ENCODE data around the gene BICDL2.

The BICDL2 gene

DNA sequence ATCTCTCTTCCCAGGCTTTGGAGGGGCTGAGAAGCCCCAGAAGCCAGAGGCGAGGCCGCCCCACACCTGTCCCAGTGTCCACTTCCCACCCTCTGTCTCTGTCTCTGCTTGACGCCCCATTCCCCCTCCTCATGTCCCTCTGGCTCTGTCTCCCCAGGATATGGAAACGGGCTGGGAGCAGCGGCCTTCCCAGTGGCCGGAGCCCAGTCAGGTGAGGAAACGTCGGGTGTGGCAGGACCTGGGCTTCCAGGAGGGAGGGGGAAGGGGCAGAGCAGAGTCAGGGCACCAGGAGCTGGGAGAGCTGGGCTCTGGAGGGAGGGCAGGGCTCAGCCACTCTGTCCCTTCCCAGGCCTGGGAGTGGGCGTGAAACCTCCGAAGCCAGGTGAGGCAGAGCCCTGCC, 45.9 kb downstream of the BICDL2 start:
- no peak overlapping the region for H3K4me2 ChIP-seq
- H3K4me1 ChIP-seq, result peaks cover 9% of the 10 kb centered on the region; the same call in 1 of the 2 replicates
- no peaks in the 10 kb centered on the region for H4K20me1 ChIP-seq
- no peak overlapping the region for H3K27ac ChIP-seq
- no peaks in the 10 kb centered on the region for H3K9me3 ChIP-seq
- H3K27me3 ChIP-seq, result peaks cover 21% of the 10 kb centered on the region
- TF ChIP-seq Cebpa-rat (IDR thresholded peaks at IDR 0.05), result no peak
- H3K4me3 ChIP-seq, result no peak overlapping the region
- H3K36me3 ChIP-seq, result no peaks in the 10 kb centered on the region
- H3K9ac ChIP-seq, result no peak overlapping the region

DNA sequence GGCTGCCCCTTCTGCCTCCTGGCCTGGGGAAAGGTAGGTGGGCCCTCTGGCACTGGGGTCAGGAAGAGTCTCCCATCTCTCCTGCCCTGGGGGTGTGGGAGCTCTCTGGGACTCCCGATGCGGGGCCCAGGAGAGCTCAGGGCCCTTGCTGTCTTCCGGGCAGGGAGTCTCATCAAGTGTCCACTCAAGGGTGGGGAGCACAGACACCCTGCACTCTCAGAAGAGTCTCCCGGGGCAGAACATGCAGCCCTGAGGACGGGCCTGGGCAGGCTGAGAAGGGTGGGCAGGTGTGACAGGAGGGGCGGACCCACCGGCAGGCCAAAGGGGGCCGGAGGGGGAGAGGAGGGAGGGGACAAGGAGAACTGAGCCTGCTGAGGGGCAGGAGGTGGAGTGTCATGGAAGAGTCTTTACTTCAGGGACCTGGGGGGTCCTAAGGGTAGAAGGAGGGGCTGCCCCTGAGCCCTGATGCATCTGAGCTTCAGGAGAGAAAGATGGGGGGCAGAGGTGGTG, 48.1 kb downstream of the BICDL2 start:
- H3K9me3 ChIP-seq, result no peaks in the 10 kb centered on the region
- peaks cover 18% of the 10 kb centered on the region for H3K27me3 ChIP-seq
- H3K27ac ChIP-seq, result no peak overlapping the region
- no peak for TF ChIP-seq Cebpa-rat (IDR thresholded peaks at IDR 0.05)
- no peak overlapping the region for H3K9ac ChIP-seq
- no peaks in the 10 kb centered on the region for H4K20me1 ChIP-seq
- peaks cover 17% of the 10 kb centered on the region for H3K4me1 ChIP-seq
- no peak overlapping the region for H3K4me3 ChIP-seq
- H3K4me2 ChIP-seq, result no peak overlapping the region
- no peaks in the 10 kb centered on the region for H3K36me3 ChIP-seq

DNA sequence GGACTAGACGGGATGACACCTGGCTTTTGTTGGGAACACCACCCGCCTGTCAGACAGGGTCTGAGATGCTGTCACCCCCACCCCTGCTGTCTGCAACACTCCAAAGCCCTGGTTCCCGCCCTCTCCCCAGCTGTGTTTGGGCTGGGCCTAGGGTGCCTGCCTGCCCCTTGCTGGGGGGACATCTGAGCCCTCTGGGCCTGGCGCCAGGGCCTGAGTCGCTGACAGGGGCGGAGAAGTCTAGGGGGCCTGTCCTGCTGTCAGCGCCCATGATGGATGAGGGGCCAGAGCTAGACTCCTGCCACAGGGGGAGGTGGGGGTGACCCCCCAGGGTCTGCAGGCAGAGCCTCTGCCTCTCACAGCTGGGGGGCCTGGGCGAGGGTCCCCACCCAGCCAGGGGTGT, 48.9 kb downstream of the BICDL2 start:
- no peak for TF ChIP-seq Cebpa-rat (IDR thresholded peaks at IDR 0.05)
- H3K27me3 ChIP-seq, result peaks cover 18% of the 10 kb centered on the region
- H3K27ac ChIP-seq, result no peak overlapping the region
- H4K20me1 ChIP-seq, result no peaks in the 10 kb centered on the region
- no peak overlapping the region for H3K4me2 ChIP-seq
- H3K9me3 ChIP-seq, result no peaks in the 10 kb centered on the region
- no peak overlapping the region for H3K4me3 ChIP-seq
- peaks cover 25% of the 10 kb centered on the region for H3K4me1 ChIP-seq
- H3K36me3 ChIP-seq, result no peaks in the 10 kb centered on the region
- no peak overlapping the region for H3K9ac ChIP-seq

DNA sequence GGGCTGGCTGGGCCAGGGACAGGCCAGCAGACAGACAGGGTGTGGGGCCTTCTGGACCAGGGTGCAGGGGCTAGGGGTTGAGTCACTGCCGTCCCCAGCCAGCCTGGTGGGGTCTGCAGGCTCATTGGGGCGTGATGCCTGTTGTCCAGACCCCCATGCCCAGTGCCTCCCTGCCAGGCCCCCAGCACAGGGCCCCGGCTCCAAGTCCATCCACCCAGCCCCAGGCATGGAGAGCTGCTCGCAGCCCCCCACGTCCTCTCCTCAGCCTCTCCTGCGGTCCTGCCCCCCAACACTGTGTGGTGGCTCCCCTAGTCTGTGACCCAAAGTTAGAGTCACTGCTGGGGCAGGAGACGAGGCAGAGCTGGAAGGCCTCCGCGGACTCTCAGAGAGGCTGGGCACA, 49.5 kb downstream of the BICDL2 start:
- H3K4me3 ChIP-seq, result no peak overlapping the region
- no peaks in the 10 kb centered on the region for H4K20me1 ChIP-seq
- no peak overlapping the region for H3K9ac ChIP-seq
- H3K36me3 ChIP-seq, result no peaks in the 10 kb centered on the region
- H3K9me3 ChIP-seq, result no peaks in the 10 kb centered on the region
- no peak overlapping the region for H3K27ac ChIP-seq
- no peak for TF ChIP-seq Cebpa-rat (IDR thresholded peaks at IDR 0.05)
- H3K4me1 ChIP-seq, result peaks cover 31% of the 10 kb centered on the region
- H3K27me3 ChIP-seq, result peaks cover 18% of the 10 kb centered on the region
- no peak overlapping the region for H3K4me2 ChIP-seq

DNA sequence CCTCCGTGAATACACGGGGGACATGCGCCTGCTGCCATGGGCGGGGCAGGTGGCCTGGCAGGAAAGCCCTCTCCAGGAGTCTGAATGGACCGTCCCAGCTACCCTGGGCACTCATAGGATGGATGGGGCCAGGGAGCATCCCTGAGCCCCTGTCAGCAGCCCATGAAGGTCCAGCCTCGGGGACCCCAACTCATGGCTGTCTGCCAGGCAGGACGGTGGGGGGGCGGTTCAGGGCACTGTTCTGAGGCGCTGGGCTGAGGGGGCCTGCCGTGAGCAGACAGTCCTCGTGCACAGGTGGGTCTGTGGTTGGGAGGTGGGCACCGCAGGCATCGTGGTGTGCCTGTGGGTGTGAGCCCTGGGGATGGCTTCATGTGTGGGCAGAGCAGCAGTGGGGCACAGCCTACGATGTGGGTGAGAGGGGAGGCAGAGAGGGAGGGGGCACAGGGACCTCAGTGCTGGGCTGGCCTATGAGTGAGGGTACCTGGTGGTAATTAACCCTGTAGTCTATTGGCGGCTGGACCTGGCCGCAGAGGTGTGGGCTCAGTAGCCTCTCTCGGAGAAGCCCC, 50.0 kb downstream of the BICDL2 start:
- H3K4me3 ChIP-seq, result no peak overlapping the region
- peaks cover 18% of the 10 kb centered on the region for H3K27me3 ChIP-seq
- H3K9ac ChIP-seq, result no peak overlapping the region
- TF ChIP-seq Cebpa-rat (IDR thresholded peaks at IDR 0.05), result no peak
- H3K27ac ChIP-seq, result no peak overlapping the region
- no peak overlapping the region for H3K4me2 ChIP-seq
- H3K36me3 ChIP-seq, result no peaks in the 10 kb centered on the region
- no peaks in the 10 kb centered on the region for H3K9me3 ChIP-seq
- H4K20me1 ChIP-seq, result no peaks in the 10 kb centered on the region
- H3K4me1 ChIP-seq, result peaks cover 36% of the 10 kb centered on the region

DNA sequence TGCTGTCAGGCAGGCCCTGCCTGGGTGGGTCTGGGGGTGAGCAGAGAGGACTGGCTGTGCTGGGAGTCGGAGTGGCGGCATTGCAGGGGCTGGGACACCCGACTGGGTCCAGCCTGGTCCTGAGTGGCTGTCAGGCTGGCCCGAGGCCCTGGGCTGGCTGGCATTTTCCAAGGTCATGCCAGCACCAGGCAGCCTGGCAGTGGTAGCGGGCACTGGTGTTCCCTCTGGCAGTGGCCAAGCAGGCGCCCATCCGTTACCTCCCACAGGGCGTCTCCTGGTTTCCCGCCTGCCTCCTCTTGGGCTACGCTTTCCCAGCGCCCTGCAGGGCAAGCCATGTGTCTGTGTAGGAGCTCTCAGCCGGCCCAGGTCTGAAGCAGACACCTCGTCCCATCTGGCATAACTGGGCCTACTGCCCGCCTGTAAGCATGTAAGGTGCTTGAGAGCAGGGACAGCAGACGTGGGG, 50.8 kb downstream of the BICDL2 start:
- H4K20me1 ChIP-seq, result no peaks in the 10 kb centered on the region
- H3K4me2 ChIP-seq, result no peak overlapping the region
- H3K4me3 ChIP-seq, result no peak overlapping the region
- no peak overlapping the region for H3K9ac ChIP-seq
- peaks cover 44% of the 10 kb centered on the region for H3K4me1 ChIP-seq
- TF ChIP-seq Cebpa-rat (IDR thresholded peaks at IDR 0.05), result no peak
- no peak overlapping the region for H3K27ac ChIP-seq
- peaks cover 15% of the 10 kb centered on the region for H3K27me3 ChIP-seq
- no peaks in the 10 kb centered on the region for H3K9me3 ChIP-seq
- H3K36me3 ChIP-seq, result no peaks in the 10 kb centered on the region

DNA sequence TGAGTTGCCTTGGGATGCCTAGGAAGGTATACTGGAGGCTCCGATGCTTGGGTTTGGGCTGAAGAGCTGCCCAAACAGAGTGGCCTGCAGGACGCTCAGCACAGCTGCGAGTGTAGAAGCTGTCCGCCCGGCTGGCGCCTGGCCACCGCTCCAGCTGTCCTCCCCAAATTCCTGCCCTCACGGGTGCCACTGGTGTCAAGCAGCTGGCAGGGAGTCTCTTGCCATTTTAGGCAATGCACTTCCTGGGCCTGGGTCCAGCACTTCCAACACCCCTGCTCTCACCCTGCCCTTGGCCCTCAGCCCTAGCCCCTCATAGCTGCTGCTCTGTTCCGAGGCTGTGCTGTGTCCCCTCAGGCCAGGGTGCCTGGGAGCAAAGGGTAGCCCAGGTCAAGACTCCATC, 51.3 kb downstream of the BICDL2 start:
- H3K4me1 ChIP-seq, result peaks cover 47% of the 10 kb centered on the region
- TF ChIP-seq Cebpa-rat (IDR thresholded peaks at IDR 0.05), result no peak
- H3K36me3 ChIP-seq, result no peaks in the 10 kb centered on the region
- no peak overlapping the region for H3K4me2 ChIP-seq
- no peak overlapping the region for H3K9ac ChIP-seq
- H3K27me3 ChIP-seq, result peaks cover 10% of the 10 kb centered on the region; the same call in 1 of the 2 replicates
- H3K27ac ChIP-seq, result no peak overlapping the region
- no peaks in the 10 kb centered on the region for H3K9me3 ChIP-seq
- no peaks in the 10 kb centered on the region for H4K20me1 ChIP-seq
- no peak overlapping the region for H3K4me3 ChIP-seq

DNA sequence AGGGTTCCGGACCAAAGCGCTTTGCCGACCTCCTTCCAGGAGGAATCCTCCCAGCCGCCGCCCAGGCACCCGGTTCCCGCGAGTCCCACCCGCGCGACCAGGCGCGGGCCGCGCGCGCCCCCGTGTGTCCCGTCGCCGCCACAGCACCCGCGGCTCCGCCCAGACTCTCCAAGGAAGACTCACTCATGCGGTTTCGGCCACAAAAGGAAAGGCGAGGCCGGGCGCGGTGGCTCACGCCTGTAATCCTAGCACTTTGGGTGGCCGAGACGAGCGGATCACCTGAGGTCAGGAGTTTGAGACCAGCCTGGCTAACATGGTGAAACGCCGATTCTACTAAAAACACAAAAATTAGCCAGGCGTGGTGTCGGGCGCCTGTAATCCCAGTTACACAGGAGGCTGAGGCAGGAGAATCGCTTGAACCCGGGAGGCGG, 53.0 kb downstream of the BICDL2 start:
- Histone ChIP-seq H3K4me1 (peaks cover 59% of the 10 kb centered on the region), H3K27ac (peak overlapping the region; percentile 44; the same call in 1 of the 2 replicates), H3K4me3 (peak overlapping the region; percentile 53), H3K9me3 (no peaks in the 10 kb centered on the region), H4K20me1 (peaks cover 6% of the 10 kb centered on the region; the same call in 1 of the 2 replicates), H3K9ac (peak overlapping the region; percentile 49; the same call in 1 of the 2 replicates), H3K4me2 (peak overlapping the region; percentile 97), H3K36me3 (no peaks in the 10 kb centered on the region), H3K27me3 (no peaks in the 10 kb centered on the region)
- TF ChIP-seq Cebpa-rat (IDR thresholded peaks at IDR 0.05), result no peak

DNA sequence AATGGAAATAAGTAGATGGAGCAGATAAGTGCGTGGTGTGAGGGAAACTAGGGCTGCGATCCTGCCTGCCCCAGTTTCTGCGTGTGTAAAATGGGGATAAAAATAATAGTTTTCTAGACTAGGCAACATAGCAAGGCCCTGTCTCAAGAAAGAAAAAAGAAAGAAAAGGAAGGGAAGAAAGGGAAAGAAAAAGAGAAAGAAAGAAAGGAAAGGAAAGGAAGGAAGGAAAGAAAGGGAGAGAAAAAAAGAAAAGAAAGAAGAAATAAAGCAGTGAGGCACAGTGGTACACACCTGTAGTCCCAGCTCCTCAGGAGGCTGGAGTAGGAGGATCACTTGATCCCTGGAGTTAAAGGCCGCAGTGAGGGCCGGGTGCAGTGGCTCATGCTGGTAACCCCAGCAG, 54.3 kb downstream of the BICDL2 start:
- Histone ChIP-seq H3K4me3 (no peak overlapping the region), H3K27ac (no peak overlapping the region), H3K36me3 (peaks cover 10% of the 10 kb centered on the region; the same call in 1 of the 2 replicates), H4K20me1 (peaks cover 10% of the 10 kb centered on the region; the same call in 1 of the 2 replicates), H3K4me2 (peak overlapping the region; percentile 97), H3K9ac (no peak overlapping the region), H3K9me3 (no peaks in the 10 kb centered on the region), H3K27me3 (no peaks in the 10 kb centered on the region), H3K4me1 (peaks cover 72% of the 10 kb centered on the region)
- TF ChIP-seq Cebpa-rat (IDR thresholded peaks at IDR 0.05), result no peak

DNA sequence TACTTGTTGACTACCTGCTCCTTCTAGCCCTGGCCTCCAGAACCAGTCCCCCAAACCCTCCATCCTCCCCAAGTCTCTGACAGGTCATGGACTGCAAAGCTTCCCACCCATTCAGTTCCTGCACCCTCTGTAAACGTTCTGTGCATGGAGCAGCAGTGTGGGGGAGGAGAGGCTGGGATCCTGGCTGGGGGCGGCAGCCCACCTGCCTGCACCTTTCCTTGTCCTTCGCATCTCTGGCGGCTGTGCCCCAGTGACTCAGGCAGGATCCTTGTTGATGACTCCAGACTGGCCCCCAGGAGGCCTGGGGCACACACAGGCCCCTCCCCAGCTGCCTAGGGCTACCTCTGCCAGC, 54.9 kb downstream of the BICDL2 start:
- no peak overlapping the region for H3K27ac ChIP-seq

More for the DNA sequence above, 54.9 kb downstream of the BICDL2 start:
- Histone ChIP-seq H3K27me3 (no peaks in the 10 kb centered on the region), H3K4me2 (peak overlapping the region; percentile 97), H3K9ac (no peak overlapping the region; the same call in 1 of the 2 replicates), H3K4me3 (no peak overlapping the region), H3K36me3 (peaks cover 15% of the 10 kb centered on the region), H3K4me1 (peaks cover 76% of the 10 kb centered on the region), H4K20me1 (peaks cover 15% of the 10 kb centered on the region), H3K9me3 (no peaks in the 10 kb centered on the region)
- TF ChIP-seq Cebpa-rat (IDR thresholded peaks at IDR 0.05), result no peak
